ENCODE measurements around the gene PIANP.
"Not testable (repeated sequence)": the region's sequence is repeated elsewhere in the genome, so short reads cannot be mapped to it uniquely, and the experiment has no call there.

Gene PIANP

DNA sequence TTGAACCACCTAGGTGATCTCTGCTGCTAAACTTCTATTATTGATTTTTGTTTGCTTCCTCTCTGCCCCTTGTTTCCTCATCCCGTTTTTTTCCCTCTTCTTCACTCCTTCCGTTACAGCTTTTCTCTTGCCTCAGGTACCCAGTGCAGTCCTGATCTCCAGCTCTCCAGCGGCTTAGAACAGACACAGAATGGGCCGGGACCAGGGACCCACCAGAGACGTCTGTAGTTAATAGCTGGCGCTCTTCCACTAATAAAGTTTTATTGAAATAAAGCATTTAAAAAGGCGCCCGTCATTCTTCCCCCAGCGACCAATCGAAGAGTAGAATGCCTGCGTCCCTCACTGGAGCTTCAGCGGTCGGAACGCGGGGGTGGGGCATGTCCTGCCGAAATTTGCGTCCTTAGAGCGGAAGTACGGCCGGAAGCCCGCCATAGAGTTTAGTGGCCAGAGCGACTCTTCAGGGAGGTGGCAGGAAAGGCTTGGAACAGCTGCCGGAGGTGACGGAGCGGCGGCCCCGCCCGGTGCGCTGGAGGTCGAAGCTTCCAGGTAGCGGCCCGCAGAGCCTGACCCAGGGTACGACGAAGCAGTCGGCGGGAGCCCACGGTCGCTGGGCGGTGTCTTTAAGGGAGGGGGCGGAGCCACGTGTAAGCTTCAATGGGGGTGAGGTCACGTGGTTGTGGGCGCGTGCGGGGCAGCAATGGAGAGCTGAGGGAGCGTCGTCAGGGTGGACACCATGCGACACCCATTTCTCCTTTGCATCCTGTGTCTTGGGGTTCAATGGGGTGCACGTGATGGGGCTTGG lies 23.2 kb upstream of the PIANP start, which contains the start of gene COPS7A:
COPS7A (plus strand) TSS at position 440 of the 802 bp plus-strand sequence. CDS start 611 bp downstream, outside the sequence.
- peak within 1 kb of the TSS; percentile 82 for H3K27ac ChIP-seq
- no peak for TF ChIP-seq CTCF (conservative IDR thresholded peaks at IDR 0.05)
- no peak for TF ChIP-seq ZFX (IDR thresholded peaks at IDR 0.05)

GRCh38 chr12:6722863-6723262 lies 22.2 kb upstream of the PIANP start:
- no peak for TF ChIP-seq ZFX (IDR thresholded peaks at IDR 0.05)
- no peak for TF ChIP-seq CTCF (conservative IDR thresholded peaks at IDR 0.05)
- no peak overlapping the region for H3K27ac ChIP-seq

GRCh38 chr12:6716874-6717437 lies 16.3 kb upstream of the PIANP start:
- no peak for TF ChIP-seq ZFX (IDR thresholded peaks at IDR 0.05)
- TF ChIP-seq CTCF (conservative IDR thresholded peaks at IDR 0.05) = no peak

DNA sequence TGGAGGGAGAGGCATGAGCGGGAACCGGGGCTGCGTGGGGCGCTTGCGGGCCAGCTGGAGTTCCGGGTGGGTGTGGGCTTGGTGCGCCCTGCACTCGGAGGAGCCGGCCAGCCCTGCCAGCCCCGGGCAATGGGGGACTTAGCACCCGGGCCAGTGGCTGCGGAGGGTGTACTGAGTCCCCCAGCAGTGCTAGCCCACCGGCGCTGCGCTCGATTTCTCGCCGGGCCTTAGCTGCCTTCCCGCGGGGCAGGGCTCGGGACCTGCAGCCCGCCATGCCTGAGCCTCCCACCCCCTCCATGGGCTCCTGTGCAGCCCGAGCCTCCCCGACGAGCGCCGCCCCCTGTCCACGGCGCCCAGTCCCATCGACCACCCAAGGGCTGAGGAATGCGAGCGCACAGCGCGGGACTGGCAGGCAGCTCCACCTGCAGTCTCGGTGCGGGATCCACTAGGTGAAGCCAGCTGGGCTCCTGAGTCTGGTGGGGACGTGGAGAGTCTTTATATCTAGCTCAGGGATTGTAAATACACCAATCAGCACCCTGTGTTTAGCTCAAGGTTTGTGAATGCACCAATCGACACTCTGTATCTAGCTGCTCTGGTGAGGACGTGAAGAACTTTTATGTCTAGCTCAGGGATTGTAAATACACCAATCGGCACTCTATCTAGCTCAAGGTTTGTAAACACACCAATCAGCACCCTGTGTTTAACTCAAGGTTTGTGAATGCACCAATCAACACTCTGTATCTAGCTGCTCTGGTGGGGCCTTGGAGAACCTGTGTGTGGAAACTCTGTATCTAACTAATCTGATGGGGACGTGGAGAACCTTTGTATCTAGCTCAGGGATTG lies 15.6 kb upstream of the PIANP start:
- H3K27ac ChIP-seq = not testable (repeated sequence)

More at GRCh38 chr12:6716874-6717437, 16.3 kb upstream of the PIANP start:
- H3K27ac ChIP-seq = no peak overlapping the region

- TF ChIP-seq CTCF (conservative IDR thresholded peaks at IDR 0.05) = no peak
- H3K27ac ChIP-seq = no peak overlapping the region
Observed at GRCh38 chr12:6708960-6709394, 8.4 kb upstream of the PIANP start.

DNA sequence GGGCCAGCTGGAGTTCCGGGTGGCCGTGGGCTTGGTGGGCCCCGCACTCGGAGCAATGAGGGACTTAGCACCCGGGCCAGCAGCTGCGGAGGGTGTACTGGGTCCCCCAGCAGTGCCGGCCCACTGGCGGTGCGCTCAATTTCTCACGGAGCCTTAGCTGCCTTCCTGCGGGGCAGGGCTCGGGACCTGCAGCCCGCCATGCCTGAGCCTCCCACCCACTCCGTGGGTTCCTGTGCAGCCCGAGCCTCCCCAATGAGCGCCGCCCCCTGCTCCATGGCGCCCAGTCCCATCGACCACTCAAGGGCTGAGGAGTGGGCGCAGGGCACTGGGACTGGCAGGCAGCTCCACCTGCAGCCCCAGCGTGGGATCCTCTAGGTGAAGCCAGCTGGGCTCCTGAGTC lies 7.7 kb upstream of the PIANP start:
- H3K27ac ChIP-seq = not testable (repeated sequence)

DNA sequence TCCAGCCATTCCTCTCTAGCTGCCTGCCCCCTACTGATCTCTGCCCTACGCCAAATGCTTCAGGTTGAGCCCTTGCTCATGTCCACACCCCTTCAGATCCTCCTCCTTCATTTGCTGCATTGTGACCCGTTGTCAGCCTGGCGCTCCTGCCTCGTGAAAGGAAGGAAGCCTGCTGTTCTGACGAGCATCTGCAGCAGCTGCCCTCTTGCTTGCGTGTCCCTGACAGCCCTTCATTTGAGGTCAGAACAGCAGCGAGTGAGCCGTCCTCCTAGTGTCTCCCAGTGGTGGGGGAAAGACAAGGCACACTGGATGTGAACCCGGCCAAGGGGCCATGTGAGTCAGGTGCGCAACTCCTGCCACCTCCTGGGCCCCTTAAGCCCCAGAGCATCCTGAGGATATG lies 3.0 kb upstream of the PIANP start:
- TF ChIP-seq CTCF (conservative IDR thresholded peaks at IDR 0.05) (no peak), ZFX (IDR thresholded peaks at IDR 0.05) (no peak)
- no peak overlapping the region for H3K27ac ChIP-seq

DNA sequence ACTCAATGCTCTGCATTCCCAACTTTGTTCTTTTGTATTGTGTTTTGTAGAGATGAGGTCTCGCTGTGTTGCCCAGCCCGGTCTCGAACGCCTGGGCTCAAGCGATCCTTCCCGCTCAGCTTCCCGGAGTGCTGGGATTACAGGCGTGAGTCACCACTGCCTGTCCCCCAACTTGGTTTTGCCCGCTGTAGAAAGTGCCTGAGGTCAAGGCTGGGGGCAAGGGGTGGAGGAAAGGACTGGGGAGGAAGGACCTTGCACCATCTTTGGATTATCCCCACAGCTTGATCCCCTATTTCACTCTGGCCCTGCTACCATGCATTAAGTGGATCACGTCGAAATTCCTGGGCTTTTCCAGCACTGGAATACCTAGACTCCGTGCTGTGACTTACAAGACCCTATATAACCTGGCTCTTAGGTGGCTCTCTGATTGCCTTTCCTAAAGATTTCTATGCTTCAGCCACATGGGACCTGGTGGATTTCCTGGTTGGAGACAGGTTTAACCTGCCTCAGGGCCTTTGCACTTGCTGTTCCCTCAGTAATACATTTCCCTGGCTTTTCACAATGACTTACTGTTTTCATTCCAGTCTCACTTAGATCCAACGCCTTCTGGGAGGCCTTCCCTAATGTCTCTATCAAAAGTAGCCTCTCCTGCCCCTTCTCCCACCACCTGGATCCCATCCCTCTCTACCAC lies 608 bp upstream of the PIANP start:
- TF ChIP-seq ZFX (IDR thresholded peaks at IDR 0.05) (no peak), CTCF (conservative IDR thresholded peaks at IDR 0.05) (no peak)
- H3K27ac ChIP-seq = no peak overlapping the region
